ENCODE results near the gene SLC34A1. TPM values are rescaled to one million over a fixed set of nuclear protein-coding genes. Genes with fewer than 3 reads are reported as not detected.

The SLC34A1 gene
- total RNA-seq: not detected in 2 replicates
- long read RNA-seq: 0 reads

DNA sequence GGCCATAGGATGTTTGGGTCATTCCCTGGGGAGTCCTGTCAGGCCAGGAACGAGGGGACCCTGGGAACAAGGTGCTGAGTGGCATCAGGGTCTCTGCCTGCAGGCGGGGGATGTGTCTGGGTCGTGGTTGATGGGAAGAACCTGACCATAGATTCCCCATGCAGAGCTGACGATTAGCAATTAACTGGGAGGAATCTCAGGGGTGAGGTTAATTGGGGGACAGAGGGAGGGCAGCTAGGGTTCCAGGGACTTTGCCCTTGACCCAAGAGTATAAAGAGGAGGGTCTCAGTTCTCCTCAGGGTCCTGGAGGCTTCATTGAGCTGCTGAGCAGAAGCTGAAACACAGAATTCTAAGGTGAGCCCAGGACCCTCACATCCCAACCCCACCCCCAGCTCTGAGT lies at the start of gene SLC34A1:
Gene SLC34A1, plus strand, starts transcription at position 301 of the 400 bp plus-strand sequence. CDS start 1,308 bp downstream, outside the sequence.
- no peaks in the 10 kb centered on the region for H3K36me3 Mint-ChIP-seq (ENCODE audit: insufficient read depth)
- H3K4me1 Mint-ChIP-seq (ENCODE audit: low read depth): peaks cover 6% of the 10 kb centered on the region
- peaks cover 37% of the 10 kb centered on the region for H3K27me3 Mint-ChIP-seq
- H3K9me3 Mint-ChIP-seq (ENCODE audit: low read depth): no peaks in the 10 kb centered on the region
- TF ChIP-seq, protein P1, sequence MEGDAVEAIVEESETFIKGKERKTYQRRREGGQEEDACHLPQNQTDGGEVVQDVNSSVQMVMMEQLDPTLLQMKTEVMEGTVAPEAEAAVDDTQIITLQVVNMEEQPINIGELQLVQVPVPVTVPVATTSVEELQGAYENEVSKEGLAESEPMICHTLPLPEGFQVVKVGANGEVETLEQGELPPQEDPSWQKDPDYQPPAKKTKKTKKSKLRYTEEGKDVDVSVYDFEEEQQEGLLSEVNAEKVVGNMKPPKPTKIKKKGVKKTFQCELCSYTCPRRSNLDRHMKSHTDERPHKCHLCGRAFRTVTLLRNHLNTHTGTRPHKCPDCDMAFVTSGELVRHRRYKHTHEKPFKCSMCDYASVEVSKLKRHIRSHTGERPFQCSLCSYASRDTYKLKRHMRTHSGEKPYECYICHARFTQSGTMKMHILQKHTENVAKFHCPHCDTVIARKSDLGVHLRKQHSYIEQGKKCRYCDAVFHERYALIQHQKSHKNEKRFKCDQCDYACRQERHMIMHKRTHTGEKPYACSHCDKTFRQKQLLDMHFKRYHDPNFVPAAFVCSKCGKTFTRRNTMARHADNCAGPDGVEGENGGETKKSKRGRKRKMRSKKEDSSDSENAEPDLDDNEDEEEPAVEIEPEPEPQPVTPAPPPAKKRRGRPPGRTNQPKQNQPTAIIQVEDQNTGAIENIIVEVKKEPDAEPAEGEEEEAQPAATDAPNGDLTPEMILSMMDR (IDR thresholded peaks at IDR 0.05; ENCODE audit: unreplicated experiment): no peak
- no peak within 1 kb of the TSS for H3K27ac Mint-ChIP-seq
- no peak within 1 kb of the TSS for H3K4me3 Mint-ChIP-seq (ENCODE audit: low read depth)
- DNase-seq (ENCODE audit: low spot score, unreplicated experiment): no peak

DNA sequence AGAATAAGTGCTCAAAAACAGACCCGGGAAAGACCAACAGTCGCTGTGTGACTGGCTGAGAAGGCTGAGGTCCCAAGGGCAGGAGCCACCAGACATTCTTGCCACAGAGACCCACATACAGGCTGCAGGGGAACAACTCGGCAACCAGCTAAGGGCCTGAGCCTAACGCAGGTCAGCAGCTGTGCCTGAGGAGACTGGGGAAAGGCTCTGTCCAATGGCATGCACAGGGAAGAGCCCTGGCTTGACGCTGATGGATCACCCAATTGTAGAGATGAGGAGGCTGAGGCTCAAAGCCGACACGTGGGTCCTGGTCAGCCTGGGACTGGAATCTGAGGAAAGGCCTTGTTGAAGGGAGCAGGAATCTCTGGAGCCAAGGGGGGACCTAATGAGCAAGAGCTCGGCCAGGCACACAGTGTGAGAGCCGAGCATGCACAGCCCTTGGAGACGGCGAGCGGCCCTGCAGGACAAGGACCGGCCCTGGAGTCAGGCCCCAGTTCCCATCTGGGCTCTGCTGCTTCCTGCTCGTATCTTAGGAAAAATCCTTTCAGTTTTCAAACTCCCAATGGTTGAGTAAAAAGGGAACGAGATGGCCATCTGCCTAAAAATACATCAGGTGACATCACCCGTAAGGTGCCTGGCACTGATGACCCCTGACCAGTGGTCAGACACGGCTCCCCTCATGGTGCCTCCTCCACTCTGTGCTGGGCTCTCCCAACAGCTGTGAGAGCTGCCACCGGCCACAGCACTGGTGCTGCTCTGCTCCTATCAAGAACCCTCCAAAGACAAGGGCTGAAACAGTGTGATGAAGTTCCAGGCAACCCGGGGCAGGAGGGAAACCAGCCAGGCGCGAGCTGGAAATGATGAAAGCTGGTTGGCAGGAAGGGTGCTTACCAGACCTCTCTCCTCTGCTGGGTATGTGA lies 49.2 kb upstream of the SLC34A1 start:
- TF ChIP-seq, protein P1 (IDR thresholded peaks at IDR 0.05; ENCODE audit: unreplicated experiment): no peak
- Mint-ChIP-seq H3K4me1 (ENCODE audit: low read depth) (peaks cover under 1% of the 10 kb centered on the region), H3K4me3 (ENCODE audit: low read depth) (no peak overlapping the region), H3K9me3 (ENCODE audit: low read depth) (no peaks in the 10 kb centered on the region), H3K27me3 (no peaks in the 10 kb centered on the region), H3K27ac (no peak overlapping the region), H3K36me3 (ENCODE audit: insufficient read depth) (peaks cover 34% of the 10 kb centered on the region)
- no peak for DNase-seq (ENCODE audit: low spot score, unreplicated experiment)

GRCh38 chr5:177335701-177336065 lies 48.6 kb upstream of the SLC34A1 start:
- Mint-ChIP-seq H3K4me3 (ENCODE audit: low read depth) (no peak overlapping the region), H3K36me3 (ENCODE audit: insufficient read depth) (peaks cover 28% of the 10 kb centered on the region)

GRCh38 chr5:177336112-177336511 lies 48.1 kb upstream of the SLC34A1 start:
- Mint-ChIP-seq H3K9me3 (ENCODE audit: low read depth) (no peaks in the 10 kb centered on the region), H3K27me3 (no peaks in the 10 kb centered on the region), H3K4me1 (ENCODE audit: low read depth) (no peaks in the 10 kb centered on the region), H3K4me3 (ENCODE audit: low read depth) (no peak overlapping the region), H3K36me3 (ENCODE audit: insufficient read depth) (peaks cover 28% of the 10 kb centered on the region), H3K27ac (no peak overlapping the region)
- TF ChIP-seq, protein P1 (IDR thresholded peaks at IDR 0.05; ENCODE audit: unreplicated experiment): peak; percentile 46
- no peak for DNase-seq (ENCODE audit: low spot score, unreplicated experiment)

More at GRCh38 chr5:177335701-177336065, 48.6 kb upstream of the SLC34A1 start:
- TF ChIP-seq, protein P1 (IDR thresholded peaks at IDR 0.05; ENCODE audit: unreplicated experiment): no peak
- no peaks in the 10 kb centered on the region for H3K9me3 Mint-ChIP-seq (ENCODE audit: low read depth)
- no peak overlapping the region for H3K27ac Mint-ChIP-seq
- DNase-seq (ENCODE audit: low spot score, unreplicated experiment): no peak
- no peaks in the 10 kb centered on the region for H3K27me3 Mint-ChIP-seq
- H3K4me1 Mint-ChIP-seq (ENCODE audit: low read depth): no peaks in the 10 kb centered on the region

GRCh38 chr5:177336603-177337494 lies 47.4 kb upstream of the SLC34A1 start:
- Mint-ChIP-seq H3K9me3 (ENCODE audit: low read depth) (no peaks in the 10 kb centered on the region), H3K4me3 (ENCODE audit: low read depth) (no peak overlapping the region), H3K27me3 (no peaks in the 10 kb centered on the region), H3K27ac (no peak overlapping the region), H3K36me3 (ENCODE audit: insufficient read depth) (peaks cover 31% of the 10 kb centered on the region), H3K4me1 (ENCODE audit: low read depth) (no peaks in the 10 kb centered on the region)
- TF ChIP-seq, protein P1 (IDR thresholded peaks at IDR 0.05; ENCODE audit: unreplicated experiment): no peak
- no peak for DNase-seq (ENCODE audit: low spot score, unreplicated experiment)
